ENCODE results near the gene JPT1. TPM values are rescaled to one million over a fixed set of nuclear protein-coding genes. Genes with fewer than 3 reads are reported as not detected.

JPT1 gene
- total RNA-seq, 2 donors from 2014 or later: 19.6 to 45.7 TPM

- ATAC-seq (ENCODE audit: insufficient number of reproducible peaks, low FRiP score, low read depth) (no peak), DNase-seq (ENCODE audit: low spot score) (no peak)
- H3K4me1 ChIP-seq (ENCODE audit: control insufficient read depth in 1 of 2, low read depth in 2 of 2): peaks cover 8 to 15% of the 10 kb centered on the region in 2 donors
- no peaks in the 10 kb centered on the region for H3K36me3 ChIP-seq
- no peaks in the 10 kb centered on the region for H3K27me3 ChIP-seq (replicated peaks; ENCODE audit: insufficient read depth)
- TF ChIP-seq CTCF (IDR thresholded peaks at IDR 0.05): no peak
- H3K9me3 ChIP-seq: no peaks in the 10 kb centered on the region
- peak overlapping the region; percentile 85 for H3K4me3 ChIP-seq
- no peak overlapping the region for H3K27ac ChIP-seq
Observed at GRCh38 chr17:75155191-75155601, 884 bp upstream of the JPT1 start.

GRCh38 chr17:75153780-75154194 is 525 bp downstream of the JPT1 start:
- ATAC-seq (ENCODE audit: insufficient number of reproducible peaks, low FRiP score, low read depth): peak; percentile 3
- no peak for TF ChIP-seq CTCF (IDR thresholded peaks at IDR 0.05)
- no peaks in the 10 kb centered on the region for H3K27me3 ChIP-seq (replicated peaks; ENCODE audit: insufficient read depth)
- H3K9me3 ChIP-seq: no peaks in the 10 kb centered on the region
- peaks cover 8 to 15% of the 10 kb centered on the region in 2 donors for H3K4me1 ChIP-seq (ENCODE audit: control insufficient read depth in 1 of 2, low read depth in 2 of 2)
- H3K4me3 ChIP-seq: peak overlapping the region; percentile 85
- no peak for DNase-seq (ENCODE audit: low spot score)
- no peaks in the 10 kb centered on the region for H3K36me3 ChIP-seq
- peak overlapping the region; percentile 50 to 61 for H3K27ac ChIP-seq

GRCh38 chr17:75152922-75153779 is 1.2 kb downstream of the JPT1 start:
- Histone ChIP-seq H3K36me3 (no peaks in the 10 kb centered on the region), H3K4me3 (peak overlapping the region; percentile 85), H3K27ac (no peak overlapping the region), H3K9me3 (no peaks in the 10 kb centered on the region), H3K4me1 (ENCODE audit: control insufficient read depth in 1 of 2, low read depth in 2 of 2) (peaks cover 8 to 15% of the 10 kb centered on the region in 2 donors), H3K27me3 (replicated peaks; ENCODE audit: insufficient read depth) (no peaks in the 10 kb centered on the region)
- no peak for ATAC-seq (ENCODE audit: insufficient number of reproducible peaks, low FRiP score, low read depth)
- no peak for TF ChIP-seq CTCF (IDR thresholded peaks at IDR 0.05)
- DNase-seq (ENCODE audit: low spot score): no peak

- Histone ChIP-seq H3K9me3 (no peaks in the 10 kb centered on the region), H3K36me3 (no peaks in the 10 kb centered on the region), H3K4me1 (ENCODE audit: control insufficient read depth in 1 of 2, low read depth in 2 of 2) (peaks cover 8 to 15% of the 10 kb centered on the region in 2 donors), H3K4me3 (no peak overlapping the region), H3K27me3 (replicated peaks; ENCODE audit: insufficient read depth) (no peaks in the 10 kb centered on the region), H3K27ac (no peak overlapping the region)
- no peak for TF ChIP-seq CTCF (IDR thresholded peaks at IDR 0.05)
- ATAC-seq (ENCODE audit: insufficient number of reproducible peaks, low FRiP score, low read depth): no peak
- no peak for DNase-seq (ENCODE audit: low spot score)
Observed at GRCh38 chr17:75152523-75152921, 1.8 kb downstream of the JPT1 start.

GRCh38 chr17:75151930-75152329 is 2.4 kb downstream of the JPT1 start:
- no peak for TF ChIP-seq CTCF (IDR thresholded peaks at IDR 0.05)

More at GRCh38 chr17:75151930-75152329, 2.4 kb downstream of the JPT1 start:
- Histone ChIP-seq H3K9me3 (no peaks in the 10 kb centered on the region), H3K27me3 (replicated peaks; ENCODE audit: insufficient read depth) (no peaks in the 10 kb centered on the region), H3K36me3 (no peaks in the 10 kb centered on the region), H3K4me3 (no peak overlapping the region), H3K4me1 (ENCODE audit: control insufficient read depth in 1 of 2, low read depth in 2 of 2) (peaks cover 8 to 15% of the 10 kb centered on the region in 2 donors), H3K27ac (no peak overlapping the region)
- ATAC-seq (ENCODE audit: insufficient number of reproducible peaks, low FRiP score, low read depth) (no peak), DNase-seq (ENCODE audit: low spot score) (no peak)

Measured in thoracic aorta (tissue), 2 donors.